ENCODE data around the gene SCAP.
"Not testable (repeated sequence)": the region's sequence is repeated elsewhere in the genome, so short reads cannot be mapped to it uniquely, and the experiment has no call there.

The SCAP gene

GRCh38 chr3:47473391-47473790, 2.4 kb downstream of the SCAP start:
- Mint-ChIP-seq H3K4me1 (peaks cover 24% of the 10 kb centered on the region), H3K27ac (no peak overlapping the region), H3K27me3 (no peaks in the 10 kb centered on the region), H3K36me3 (peaks cover 1% of the 10 kb centered on the region), H3K9me3 (no peaks in the 10 kb centered on the region), H3K4me3 (no peak overlapping the region)
- ATAC-seq (ENCODE audit: low read depth) (no peak), DNase-seq (ENCODE audit: low spot score in 2 of 2) (no peak)

GRCh38 chr3:47469616-47470015, 6.1 kb downstream of the SCAP start:
- peaks cover 22% of the 10 kb centered on the region for H3K4me1 Mint-ChIP-seq

DNA sequence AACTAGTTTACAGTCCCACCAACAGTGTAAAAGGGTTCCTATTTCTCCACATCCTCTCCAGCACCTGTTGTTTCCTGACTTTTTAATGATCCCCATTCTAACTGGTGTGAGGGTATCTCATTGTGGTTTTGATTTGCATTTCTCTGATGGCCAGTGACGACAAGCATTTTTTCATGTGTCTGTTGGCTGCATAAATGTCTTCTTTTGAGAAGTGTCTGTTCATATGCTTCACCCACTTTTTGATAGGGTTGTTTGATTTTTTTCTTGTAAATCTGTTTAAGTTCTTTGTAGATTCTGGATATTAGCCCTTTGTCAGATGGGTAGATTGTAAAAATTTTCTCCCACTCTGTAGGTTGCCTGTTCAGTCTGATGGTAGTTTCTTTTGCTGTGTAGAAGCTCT, 7.4 kb downstream of the SCAP start:
- H3K4me3 Mint-ChIP-seq; H3K27ac Mint-ChIP-seq; H3K27me3 Mint-ChIP-seq; DNase-seq (ENCODE audit: low spot score in 2 of 2); ATAC-seq (ENCODE audit: low read depth); H3K9me3 Mint-ChIP-seq: not testable (repeated sequence)
- H3K4me1 Mint-ChIP-seq, result peaks cover 14% of the 10 kb centered on the region
- H3K36me3 Mint-ChIP-seq, result peaks cover 18% of the 10 kb centered on the region

More at GRCh38 chr3:47469616-47470015, 6.1 kb downstream of the SCAP start:
- Mint-ChIP-seq H3K9me3 (no peaks in the 10 kb centered on the region), H3K4me3 (no peak overlapping the region), H3K36me3 (peaks cover 18% of the 10 kb centered on the region), H3K27me3 (no peaks in the 10 kb centered on the region), H3K27ac (no peak overlapping the region)
- ATAC-seq (ENCODE audit: low read depth), result no peak
- DNase-seq (ENCODE audit: low spot score in 2 of 2), result no peak

DNA sequence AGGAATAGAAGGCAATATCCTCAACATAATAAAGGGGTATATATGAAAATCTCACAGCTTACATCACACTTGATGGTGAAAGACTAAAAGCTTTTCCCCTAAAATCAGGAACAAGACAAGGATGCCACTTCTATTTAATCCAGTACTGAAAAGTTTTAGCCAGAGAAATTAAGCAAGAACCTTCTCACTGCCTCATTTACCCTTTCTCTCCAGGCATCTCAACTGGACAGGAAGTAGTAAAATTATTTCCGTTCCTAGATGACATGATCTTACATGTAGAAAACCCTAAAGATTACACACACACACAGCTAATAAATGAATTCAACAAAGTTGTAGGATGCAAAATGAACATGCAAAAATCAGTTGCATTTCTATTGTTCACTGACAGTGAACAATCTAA, 11.2 kb downstream of the SCAP start:
- Mint-ChIP-seq H3K27ac (no peak overlapping the region), H3K36me3 (peaks cover 24% of the 10 kb centered on the region)
- DNase-seq (ENCODE audit: low spot score in 2 of 2), result no peak

DNA sequence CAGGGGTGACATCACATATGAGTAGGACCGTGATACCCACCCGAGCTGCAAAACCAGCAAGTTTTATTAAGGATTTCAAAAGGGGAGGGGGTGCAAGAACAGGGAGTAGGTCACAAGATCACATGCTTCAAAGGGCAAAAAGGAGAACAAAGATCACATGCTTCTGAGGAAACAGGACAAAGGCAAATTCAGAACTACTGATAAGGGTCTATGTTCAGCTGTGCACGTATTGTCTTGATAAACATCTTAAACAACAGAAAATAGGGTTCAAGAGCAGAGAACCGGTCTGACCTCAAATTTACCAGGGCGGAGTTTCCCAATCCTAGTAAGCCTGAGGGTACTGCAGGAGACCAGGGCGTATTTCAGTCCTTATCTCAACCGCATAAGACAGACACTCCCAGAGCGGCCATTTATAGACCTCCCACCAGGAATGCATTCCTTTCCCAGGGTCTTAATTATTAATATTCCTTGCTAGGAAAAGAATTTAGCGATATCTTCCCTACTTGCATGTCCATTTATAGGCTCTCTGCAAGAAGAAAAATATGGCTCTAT, 16.1 kb downstream of the SCAP start:
- not testable (repeated sequence) for DNase-seq (ENCODE audit: low spot score in 2 of 2); H3K36me3 Mint-ChIP-seq; H3K4me3 Mint-ChIP-seq; H3K27ac Mint-ChIP-seq; H3K9me3 Mint-ChIP-seq; ATAC-seq (ENCODE audit: low read depth); H3K27me3 Mint-ChIP-seq
- peaks cover 21% of the 10 kb centered on the region for H3K4me1 Mint-ChIP-seq

More for the DNA sequence above, 11.2 kb downstream of the SCAP start:
- Mint-ChIP-seq H3K27me3 (no peaks in the 10 kb centered on the region), H3K4me3 (no peak overlapping the region), H3K9me3 (peaks cover under 1% of the 10 kb centered on the region), H3K4me1 (peaks cover 16% of the 10 kb centered on the region)
- no peak for ATAC-seq (ENCODE audit: low read depth)

- Mint-ChIP-seq H3K27me3 (no peaks in the 10 kb centered on the region), H3K4me3 (no peak overlapping the region), H3K4me1 (peaks cover 16% of the 10 kb centered on the region), H3K36me3 (peaks cover 12% of the 10 kb centered on the region), H3K27ac (no peak overlapping the region), H3K9me3 (peaks cover 4% of the 10 kb centered on the region)
- ATAC-seq (ENCODE audit: low read depth) (no peak), DNase-seq (ENCODE audit: low spot score in 2 of 2) (no peak)
These were observed 18.8 kb downstream of the SCAP start for GRCh38 chr3:47456984-47457383.

- ATAC-seq (ENCODE audit: low read depth) (no peak), DNase-seq (ENCODE audit: low spot score in 2 of 2) (no peak)
- Mint-ChIP-seq H3K4me3 (no peak overlapping the region), H3K27ac (no peak overlapping the region), H3K9me3 (peaks cover 4% of the 10 kb centered on the region), H3K27me3 (no peaks in the 10 kb centered on the region), H3K4me1 (peaks cover 18% of the 10 kb centered on the region), H3K36me3 (peaks cover 12% of the 10 kb centered on the region)
These were observed 19.8 kb downstream of the SCAP start for GRCh38 chr3:47455806-47456452.

- Mint-ChIP-seq H3K4me3 (no peak overlapping the region), H3K27ac (no peak overlapping the region)
These were observed 23.1 kb downstream of the SCAP start for GRCh38 chr3:47452453-47453215.

GRCh38 chr3:47444103-47444502, 31.6 kb downstream of the SCAP start:
- H3K4me3 Mint-ChIP-seq, result no peak overlapping the region
- ATAC-seq (ENCODE audit: low read depth) (no peak), DNase-seq (ENCODE audit: low spot score in 2 of 2) (no peak)
- no peaks in the 10 kb centered on the region for H3K27me3 Mint-ChIP-seq
- H3K9me3 Mint-ChIP-seq, result peaks cover 2% of the 10 kb centered on the region
- H3K36me3 Mint-ChIP-seq, result peaks cover 23% of the 10 kb centered on the region
- peak overlapping the region; percentile 40 for H3K27ac Mint-ChIP-seq
- peaks cover 5% of the 10 kb centered on the region for H3K4me1 Mint-ChIP-seq

More at GRCh38 chr3:47452453-47453215, 23.1 kb downstream of the SCAP start:
- Mint-ChIP-seq H3K4me1 (peaks cover 18% of the 10 kb centered on the region), H3K36me3 (peaks cover 8% of the 10 kb centered on the region), H3K27me3 (no peaks in the 10 kb centered on the region), H3K9me3 (peaks cover 2% of the 10 kb centered on the region)
- ATAC-seq (ENCODE audit: low read depth), result no peak
- DNase-seq (ENCODE audit: low spot score in 2 of 2), result no peak

DNA sequence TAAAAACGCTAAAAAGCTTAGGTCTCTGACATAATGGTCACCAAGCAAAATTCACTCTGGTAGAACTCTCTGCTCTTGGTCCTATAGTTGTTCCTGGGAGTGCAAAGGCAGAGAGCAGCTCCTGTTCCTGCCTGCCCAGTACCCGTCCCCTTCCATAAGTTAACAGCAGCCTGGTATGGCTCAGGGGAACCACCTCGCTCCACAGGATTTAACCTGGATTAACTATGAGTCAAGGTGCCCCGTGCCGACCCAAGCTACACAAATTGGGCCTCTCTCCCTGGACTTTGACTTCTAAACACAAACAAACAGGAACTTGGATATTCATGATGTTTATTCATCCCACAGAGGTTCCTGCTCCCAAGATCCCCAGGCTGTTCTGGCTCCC, 32.1 kb downstream of the SCAP start:
- Mint-ChIP-seq H3K27ac (peak overlapping the region; percentile 40), H3K36me3 (peaks cover 22% of the 10 kb centered on the region), H3K4me1 (peaks cover 5% of the 10 kb centered on the region), H3K27me3 (no peaks in the 10 kb centered on the region), H3K4me3 (no peak overlapping the region), H3K9me3 (no peaks in the 10 kb centered on the region)
- DNase-seq (ENCODE audit: low spot score in 2 of 2), result no peak
- ATAC-seq (ENCODE audit: low read depth), result no peak

DNA sequence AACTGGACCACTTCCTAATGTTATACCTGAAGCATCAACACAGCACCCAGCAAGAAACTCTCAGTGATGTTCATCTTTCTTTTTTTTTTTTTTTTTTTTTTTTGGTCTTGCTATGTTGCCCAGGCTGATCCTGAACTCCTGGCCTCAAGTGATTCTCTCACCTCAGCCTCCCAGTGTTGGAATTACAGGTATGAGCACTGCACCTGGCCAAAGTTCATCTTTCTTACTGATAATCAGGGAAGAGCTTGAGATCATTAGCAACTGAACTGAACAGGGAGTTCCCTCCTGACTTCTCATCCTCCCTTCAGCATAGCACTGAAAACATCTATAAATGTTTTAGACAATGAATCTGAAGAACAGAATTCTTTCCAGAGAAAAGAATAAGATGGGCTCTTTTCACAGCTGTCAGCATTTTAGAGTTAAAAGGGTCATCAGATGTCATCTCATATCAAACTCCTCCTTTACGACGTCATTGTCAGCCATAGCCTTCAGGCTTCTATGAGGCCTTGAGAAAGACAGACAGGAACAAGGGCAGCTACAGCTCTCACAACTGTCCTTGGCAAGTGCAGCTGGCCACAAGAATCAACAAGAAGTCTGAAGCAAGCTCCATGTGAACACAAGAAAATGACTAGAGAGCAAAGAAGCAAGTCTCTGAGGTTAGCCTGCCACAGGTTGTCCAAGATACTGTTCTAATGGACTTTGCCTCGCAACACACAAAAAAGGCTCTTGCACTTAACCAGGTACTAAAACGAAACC, 33.8 kb downstream of the SCAP start:
- Mint-ChIP-seq H3K36me3 (peaks cover 27% of the 10 kb centered on the region), H3K27me3 (no peaks in the 10 kb centered on the region), H3K4me1 (peaks cover 5% of the 10 kb centered on the region), H3K4me3 (no peak overlapping the region), H3K27ac (no peak overlapping the region), H3K9me3 (no peaks in the 10 kb centered on the region)
- ATAC-seq (ENCODE audit: low read depth) (no peak), DNase-seq (ENCODE audit: low spot score in 2 of 2) (no peak)

GRCh38 chr3:47440131-47440530, 35.6 kb downstream of the SCAP start:
- H3K4me3 Mint-ChIP-seq, result no peak overlapping the region
- no peak for DNase-seq (ENCODE audit: low spot score in 2 of 2)
- no peaks in the 10 kb centered on the region for H3K9me3 Mint-ChIP-seq
- H3K36me3 Mint-ChIP-seq, result peaks cover 27% of the 10 kb centered on the region
- H3K27me3 Mint-ChIP-seq, result no peaks in the 10 kb centered on the region
- no peak overlapping the region for H3K27ac Mint-ChIP-seq
- peaks cover 5% of the 10 kb centered on the region for H3K4me1 Mint-ChIP-seq
- ATAC-seq (ENCODE audit: low read depth), result no peak

GRCh38 chr3:47436180-47436579, 39.6 kb downstream of the SCAP start:
- no peaks in the 10 kb centered on the region for H3K9me3 Mint-ChIP-seq
- ATAC-seq (ENCODE audit: low read depth), result no peak
- peaks cover 38% of the 10 kb centered on the region for H3K36me3 Mint-ChIP-seq
- no peak overlapping the region for H3K27ac Mint-ChIP-seq
- H3K27me3 Mint-ChIP-seq, result no peaks in the 10 kb centered on the region
- H3K4me3 Mint-ChIP-seq, result no peak overlapping the region
- DNase-seq (ENCODE audit: low spot score in 2 of 2), result no peak
- H3K4me1 Mint-ChIP-seq, result no peaks in the 10 kb centered on the region

DNA sequence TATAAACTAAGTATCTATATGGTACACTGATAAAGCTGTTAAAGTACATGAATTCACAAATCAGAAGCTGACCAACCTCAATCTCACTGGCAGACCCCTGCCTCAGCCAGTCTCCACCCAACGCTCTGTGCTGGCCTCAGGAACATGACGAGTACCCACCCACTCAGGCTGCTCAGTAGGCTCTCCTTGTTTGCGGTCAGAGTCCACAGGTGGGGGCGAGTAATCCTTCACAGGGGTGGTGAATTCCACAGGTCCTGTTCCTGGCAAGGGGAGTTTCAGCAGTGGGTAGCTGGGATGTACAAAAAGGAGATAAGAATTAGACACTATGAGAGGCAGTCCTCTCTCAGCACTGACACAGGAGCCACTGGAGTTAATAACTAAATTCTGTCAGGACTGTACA, 40.9 kb downstream of the SCAP start:
- no peak overlapping the region for H3K27ac Mint-ChIP-seq
- peaks cover 39% of the 10 kb centered on the region for H3K36me3 Mint-ChIP-seq
- H3K4me1 Mint-ChIP-seq, result peaks cover 2% of the 10 kb centered on the region
- no peaks in the 10 kb centered on the region for H3K27me3 Mint-ChIP-seq
- no peak overlapping the region for H3K4me3 Mint-ChIP-seq
- no peaks in the 10 kb centered on the region for H3K9me3 Mint-ChIP-seq
- DNase-seq (ENCODE audit: low spot score in 2 of 2), result no peak
- ATAC-seq (ENCODE audit: low read depth), result no peak
